D341Med (cell line): ENCODE measurements around the gene CAMK2B.
"Not testable (repeated sequence)": the region's sequence is repeated elsewhere in the genome, so short reads cannot be mapped to it uniquely, and the experiment has no call there.

Experiments
- DNase-seq: peaks from one replicate; pipeline ENCODE4 v3.0.0; 2012; ENCODE audit warnings: low spot score

Gene CAMK2B

DNA sequence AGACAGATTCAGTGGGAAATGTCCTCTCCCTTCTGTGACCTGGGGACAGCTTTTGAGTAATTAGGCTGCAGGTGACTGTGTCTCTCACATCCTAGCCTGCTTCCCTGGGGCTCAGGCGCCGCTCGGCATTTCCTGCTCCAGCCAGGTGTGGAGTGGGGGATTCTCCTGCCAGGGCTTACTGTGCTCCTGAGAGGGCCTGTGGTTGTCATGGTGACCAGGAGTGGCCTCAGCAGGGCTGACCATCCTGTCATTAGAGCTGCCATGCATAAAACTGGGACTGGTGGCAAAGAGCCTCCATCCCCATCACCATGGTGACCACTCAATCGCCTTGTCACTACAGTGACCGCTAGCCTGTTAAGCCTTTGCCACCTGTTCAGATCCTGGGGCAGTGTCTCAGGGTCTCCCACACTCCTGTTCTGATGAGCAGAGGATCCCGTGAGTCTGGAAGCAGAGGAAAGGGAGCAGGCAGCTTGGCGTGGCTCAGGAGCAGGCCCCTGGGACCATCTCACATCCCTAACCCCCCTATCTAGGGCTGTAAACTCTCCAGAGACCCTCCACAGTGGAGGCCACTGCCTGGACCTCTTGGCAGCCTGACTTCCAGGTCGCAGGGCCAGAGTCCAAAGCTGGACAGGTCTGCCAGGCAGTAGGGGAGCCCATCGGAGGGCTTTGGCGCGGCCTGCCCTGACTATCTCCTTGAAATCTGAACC, 136.0 kb downstream of the CAMK2B start, which contains the start of gene GCK:
Gene GCK (minus strand): TSS at position 154 of the 707 bp plus-strand sequence. CDS start 486 bp downstream, outside the sequence.
- no peak for DNase-seq

DNA sequence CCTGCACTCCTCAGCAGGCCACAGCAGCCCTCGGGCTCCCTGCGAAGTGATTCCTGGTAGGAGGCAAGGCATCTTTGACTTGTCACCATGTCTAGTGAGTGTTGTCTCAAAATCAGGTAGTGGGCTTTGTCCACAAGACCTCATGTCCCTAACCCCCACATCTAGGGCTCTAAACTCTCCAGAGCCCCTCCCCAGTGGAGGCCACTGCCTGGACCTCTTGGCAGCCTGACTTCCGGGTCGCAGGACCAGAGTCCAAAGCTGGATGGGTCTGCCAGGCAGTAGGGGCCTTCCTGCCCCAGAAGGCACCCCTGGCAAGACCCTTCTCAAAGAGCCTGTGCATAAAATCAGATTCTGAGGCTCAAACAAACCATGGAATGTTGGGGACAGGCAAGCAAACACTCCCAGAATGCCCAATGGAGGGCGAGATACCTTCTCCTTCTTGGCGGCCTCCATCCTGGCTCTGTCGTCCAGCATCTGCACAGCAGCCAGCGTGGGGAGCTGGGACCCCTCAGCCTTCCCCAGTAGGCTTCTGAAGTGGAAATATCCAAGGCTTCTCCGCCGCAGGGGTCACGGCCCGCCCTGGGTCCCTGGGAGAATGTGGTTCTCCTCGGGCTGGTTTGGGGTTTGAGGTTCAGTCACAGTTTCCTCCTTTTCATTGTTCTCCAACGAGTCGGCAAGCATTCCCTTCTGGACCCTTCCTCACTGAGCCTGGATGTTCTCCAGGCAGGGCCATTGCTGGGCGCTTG, 136.7 kb downstream of the CAMK2B start:
- no peak for DNase-seq

DNA sequence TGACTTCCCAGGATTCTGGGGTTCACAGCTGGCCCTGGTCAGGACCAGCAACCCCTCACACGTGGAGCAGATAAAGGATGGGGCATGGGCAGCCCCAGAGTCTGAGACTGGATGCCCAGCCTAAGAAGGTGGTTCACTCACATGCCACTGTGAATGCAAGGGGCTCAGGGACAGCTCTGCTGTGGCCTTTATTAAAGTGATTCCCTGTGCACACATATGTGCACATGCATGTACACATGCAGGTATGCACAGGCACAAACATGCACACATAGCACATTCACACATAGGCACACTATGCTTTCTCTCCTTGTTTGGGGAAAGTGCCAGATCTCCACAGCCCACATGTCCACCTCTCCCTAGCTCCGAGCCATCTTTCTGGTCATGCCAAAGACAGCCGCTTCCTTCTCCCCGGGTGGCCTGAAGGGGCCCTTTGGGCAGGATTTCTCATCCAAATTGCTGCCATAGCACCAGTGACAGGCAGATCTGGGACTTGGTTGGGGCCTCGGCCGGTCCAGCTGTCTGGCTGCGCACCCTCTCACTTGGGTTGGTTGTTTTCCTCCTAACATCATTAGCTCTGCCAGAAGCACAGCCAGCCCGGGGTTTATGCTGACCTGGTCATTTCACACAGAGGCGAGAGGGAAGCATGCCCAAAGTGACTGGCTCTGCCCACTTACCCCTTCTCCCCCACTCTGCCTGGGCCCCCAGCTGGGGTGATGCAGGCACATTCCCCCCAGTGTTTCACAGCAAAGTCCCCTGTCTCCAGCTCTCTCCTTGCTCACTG, 137.6 kb downstream of the CAMK2B start:
- DNase-seq = no peak

DNA sequence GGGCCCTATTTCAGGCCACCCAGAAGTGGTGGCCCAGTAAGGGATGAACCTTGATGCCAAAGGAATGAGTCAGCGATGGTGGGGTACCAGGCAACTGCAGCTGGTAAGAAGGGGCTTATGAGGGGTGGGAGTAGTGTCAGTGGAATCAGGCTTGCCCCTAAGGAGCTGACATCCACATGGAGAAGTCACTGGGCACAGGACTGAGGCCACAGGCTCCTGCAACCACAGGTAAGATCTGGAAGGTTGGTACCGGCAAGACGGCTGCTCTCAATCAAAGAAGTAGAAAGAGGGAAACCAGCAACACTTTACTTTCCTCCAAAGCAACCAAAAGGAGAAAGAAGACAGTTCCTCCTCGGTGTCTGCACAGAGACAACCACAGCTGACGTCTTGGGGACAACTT, 138.7 kb downstream of the CAMK2B start:
- DNase-seq = no peak

DNA sequence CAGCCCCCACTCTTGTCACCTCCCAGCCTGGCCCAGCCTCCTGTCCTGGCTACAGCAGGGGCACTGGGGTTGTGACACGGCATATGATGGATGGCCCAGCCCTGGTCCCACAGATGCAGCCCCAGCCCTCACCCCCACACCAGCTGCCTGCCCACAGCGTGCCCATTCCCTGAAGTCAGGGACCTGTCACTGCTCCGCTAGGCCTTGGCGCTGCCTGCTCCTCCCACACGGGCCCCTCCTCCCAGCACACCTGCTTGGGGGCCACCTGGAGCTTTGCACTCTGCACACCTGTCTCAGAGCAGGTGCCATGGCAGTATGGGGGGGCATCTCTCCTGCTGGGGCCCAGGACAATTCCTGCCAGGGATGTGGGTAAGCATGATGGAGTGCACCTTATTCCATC, 139.7 kb downstream of the CAMK2B start:
- no peak for DNase-seq

DNA sequence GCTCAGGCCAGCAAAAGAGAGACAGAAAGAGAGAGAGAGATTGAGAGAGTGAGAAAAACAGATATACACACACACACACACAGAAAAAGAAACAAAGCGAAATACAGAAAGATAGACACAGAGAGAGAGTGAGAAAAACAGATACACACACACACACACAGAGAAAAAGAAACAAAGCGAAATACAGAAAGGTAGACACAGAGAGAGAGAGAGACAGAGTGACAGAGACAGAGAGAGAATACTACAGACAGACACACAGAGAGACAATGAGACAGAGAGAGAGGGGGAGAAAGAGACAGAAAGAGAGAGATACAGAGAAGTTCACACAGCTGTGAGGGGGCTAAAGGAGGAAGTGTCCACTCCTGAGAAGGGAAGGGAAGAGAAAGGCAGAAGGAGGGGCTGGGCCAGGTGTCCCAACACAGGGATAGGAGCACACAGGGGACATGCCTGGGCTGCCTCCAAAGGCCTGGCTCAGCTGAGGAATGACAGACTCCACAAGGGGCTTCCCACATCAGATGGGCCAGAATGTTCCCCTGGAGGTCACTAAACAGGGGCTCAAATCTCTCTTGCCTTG, 140.4 kb downstream of the CAMK2B start:
- no peak for DNase-seq

DNA sequence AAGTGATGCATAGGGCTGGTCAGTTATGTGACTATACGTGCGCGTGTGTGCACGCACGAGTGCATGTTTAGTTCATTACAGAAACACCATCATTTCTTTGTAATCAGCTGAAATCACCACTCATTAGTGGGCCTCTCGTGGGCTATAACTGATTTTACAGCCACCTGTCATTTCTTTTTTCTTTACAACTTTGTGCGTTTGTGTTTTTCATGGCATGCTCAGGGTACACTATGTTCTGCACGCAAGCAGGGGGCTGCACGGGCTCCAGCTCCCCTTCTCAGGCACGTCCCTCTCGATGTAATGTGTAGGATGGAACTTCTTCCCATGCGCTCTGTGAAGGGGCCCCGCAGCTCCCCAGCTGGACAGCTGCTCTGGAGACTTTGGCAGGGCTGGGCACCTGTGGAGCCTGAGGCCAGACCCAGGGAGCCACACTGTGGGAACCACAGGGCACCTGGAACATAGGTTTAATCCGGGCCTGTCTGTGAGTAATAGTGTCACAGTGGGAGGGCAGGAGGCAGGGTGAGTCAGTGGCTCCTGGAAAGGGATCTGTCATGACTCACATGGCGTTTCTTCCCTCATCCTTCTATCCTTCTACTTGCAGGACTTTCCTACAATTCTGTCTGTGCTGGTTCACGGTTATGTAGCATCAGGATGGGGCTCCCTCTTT, 141.1 kb downstream of the CAMK2B start:
- no peak for DNase-seq

DNA sequence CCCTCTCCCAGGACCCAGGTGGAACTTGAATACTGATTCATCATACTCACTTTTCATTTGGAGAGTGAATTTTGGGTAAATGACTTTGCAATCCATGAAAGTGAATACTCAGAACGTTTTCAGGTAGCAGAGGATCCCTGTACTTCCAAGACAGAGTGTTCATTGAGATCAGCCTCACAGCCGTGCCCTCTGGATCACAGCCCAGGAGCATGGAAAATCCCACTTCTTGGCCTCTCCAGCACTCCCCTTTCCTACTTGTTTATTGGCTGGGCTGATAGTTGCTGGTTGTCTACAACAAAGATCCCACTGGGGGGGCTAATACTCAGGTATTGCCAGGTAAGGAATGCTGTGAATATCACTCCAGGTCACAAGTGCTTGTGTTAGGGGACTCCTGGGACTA, 142.0 kb downstream of the CAMK2B start:
- no peak for DNase-seq

DNA sequence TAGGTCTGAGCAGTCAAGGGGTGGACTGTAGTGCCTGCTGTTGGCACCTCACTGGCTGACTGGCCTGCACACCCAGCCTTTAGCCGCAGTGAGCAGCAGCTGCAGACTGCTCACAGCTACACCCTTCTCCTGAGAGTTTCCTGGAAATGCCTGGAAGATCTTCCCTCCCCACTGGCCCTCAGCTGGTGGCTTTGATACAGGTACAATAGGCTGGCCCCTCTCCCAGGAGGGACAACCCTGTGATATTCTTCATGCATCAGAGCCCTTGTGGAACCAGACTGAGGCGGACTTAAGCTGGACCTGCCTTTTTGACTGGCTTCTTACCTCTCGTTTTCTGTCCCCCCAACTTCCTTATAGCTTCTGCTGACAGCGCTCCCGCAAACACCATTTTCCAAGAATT, 142.6 kb downstream of the CAMK2B start:
- no peak for DNase-seq

DNA sequence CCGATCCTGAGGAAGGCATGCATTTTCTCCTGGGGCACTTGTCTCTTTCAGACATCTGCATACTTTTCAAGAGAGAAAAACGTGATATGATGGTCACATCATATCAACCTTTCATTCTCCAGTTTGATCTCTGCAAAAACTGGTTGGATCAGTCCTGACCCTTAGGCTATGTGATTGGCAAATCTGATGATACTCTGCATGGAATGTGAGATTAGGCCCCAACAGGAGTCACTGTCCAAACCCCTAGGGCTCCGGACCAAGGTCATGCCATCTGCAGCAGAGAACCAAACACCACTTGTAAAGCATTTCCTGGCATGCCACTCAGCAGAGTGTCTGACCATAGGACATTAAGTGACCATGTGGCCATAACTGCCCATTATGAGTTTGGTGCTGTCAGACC, 144.8 kb downstream of the CAMK2B start:
- no peak for DNase-seq

DNA sequence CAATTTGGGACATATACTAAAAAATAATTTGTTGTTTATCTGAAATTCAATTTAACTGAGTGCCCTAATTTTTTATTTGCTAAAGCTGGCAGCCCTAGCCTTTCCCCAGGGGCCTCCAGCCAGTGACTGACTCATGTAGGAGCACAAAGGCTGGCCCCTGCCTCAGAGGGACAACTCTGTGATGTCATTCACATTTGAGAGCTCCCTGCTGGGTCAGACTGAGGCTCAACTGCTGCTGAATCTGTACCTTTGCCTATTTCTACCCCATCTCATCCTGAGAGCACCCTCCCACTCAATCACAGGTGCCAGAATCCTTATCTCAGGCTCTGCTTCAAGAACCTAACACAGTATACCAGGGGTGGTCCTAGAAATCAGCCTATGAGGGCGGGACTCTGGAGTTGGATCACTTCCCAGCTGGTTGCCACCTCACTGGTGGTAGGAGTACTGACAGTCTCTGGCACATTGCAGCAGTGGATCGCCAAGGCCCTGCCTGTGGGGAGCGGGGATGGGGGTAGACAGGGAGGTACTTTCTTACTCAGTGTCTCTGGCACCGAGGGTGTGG, 147.7 kb downstream of the CAMK2B start:
- no peak for DNase-seq

DNA sequence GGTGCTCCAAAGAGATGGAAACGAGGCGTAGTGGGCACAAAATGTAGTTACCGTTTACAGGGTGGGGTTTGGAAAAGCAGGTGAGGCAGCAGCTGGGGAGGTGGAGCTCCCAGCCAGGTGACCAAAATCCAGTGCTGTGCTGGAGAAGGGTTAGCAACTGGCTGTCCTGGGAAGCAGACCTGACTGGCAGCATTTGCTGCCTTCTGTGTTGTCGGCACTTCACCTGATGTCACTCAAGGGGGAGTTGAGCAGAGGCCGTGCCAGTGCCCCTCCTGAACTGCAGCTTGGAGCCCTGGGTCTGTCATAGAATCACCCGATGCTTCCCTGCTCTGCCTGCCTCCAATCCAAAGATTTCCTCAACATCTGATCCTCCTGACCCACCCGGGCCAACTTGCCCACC, 148.9 kb downstream of the CAMK2B start:
- DNase-seq = no peak

DNA sequence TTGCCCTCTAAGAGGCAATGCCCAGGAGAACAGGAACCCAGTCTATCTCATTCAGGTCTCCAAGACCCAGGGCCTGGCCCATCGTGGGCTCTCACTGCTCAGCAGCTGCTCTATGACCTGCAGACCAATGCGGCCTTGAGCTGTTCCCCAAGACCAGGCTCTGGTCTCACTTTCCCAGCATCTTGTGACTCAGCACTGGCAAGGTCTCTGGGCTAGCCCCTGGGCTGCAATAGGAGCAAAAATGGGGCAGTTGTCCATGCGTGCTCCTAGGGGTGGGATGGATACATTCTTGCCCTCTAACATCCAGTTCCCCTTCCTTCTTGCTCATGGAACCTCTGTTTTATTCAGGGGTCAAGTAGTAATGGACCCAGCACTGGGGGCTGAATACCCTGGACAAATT, 149.7 kb downstream of the CAMK2B start:
- DNase-seq = no peak

DNA sequence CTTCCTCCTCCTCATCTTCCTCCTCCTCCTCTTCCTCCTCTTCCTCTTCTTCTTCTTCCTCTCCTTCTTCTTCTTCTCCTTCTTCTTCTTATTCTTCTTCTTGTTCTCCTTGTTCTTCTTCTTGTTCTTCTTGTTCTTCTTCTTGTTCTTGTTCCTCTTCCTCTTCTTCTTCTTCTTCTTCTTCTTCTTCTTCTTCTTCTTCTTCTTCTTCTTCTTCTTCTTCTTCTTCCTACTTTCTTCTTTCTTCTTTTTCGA, 150.8 kb downstream of the CAMK2B start:
- DNase-seq = not testable (repeated sequence)

DNA sequence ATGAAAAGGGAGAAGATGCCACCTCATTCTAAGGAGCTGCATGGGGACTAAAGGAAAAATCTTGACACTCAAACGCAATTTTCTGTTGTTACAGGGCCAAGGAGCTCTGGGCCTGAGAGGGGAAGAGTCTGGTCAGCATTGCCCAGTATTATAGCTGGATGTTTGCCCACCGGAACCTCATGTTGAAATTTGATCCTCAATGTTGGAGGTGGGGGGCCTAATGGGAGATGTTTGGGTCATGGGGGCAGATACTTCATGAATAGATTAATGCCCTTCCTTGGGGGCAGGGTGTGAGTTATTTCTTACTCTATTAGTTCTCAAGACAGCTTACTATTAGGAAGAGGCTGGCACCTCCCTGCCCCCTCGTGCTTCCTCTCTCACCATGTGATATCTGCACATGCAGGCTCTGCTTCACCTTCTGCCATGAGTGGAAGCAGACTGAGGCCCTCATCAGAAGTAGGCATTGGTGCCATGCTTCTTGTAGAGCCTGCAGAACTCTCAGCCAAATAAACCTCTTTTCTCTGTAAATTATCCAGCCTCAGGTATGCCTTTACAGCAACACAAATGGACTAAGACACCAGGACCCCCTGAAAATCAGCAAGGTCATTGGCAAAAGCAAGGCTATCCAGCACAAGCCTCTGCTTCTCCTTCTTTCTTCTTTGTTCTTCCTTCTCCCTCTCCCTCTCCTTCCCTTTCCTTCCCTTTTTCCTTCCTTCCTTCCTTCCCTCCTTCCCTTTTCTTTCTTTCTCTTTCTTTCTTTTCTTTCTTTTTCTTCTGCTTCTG, 151.3 kb downstream of the CAMK2B start:
- DNase-seq = no peak

DNA sequence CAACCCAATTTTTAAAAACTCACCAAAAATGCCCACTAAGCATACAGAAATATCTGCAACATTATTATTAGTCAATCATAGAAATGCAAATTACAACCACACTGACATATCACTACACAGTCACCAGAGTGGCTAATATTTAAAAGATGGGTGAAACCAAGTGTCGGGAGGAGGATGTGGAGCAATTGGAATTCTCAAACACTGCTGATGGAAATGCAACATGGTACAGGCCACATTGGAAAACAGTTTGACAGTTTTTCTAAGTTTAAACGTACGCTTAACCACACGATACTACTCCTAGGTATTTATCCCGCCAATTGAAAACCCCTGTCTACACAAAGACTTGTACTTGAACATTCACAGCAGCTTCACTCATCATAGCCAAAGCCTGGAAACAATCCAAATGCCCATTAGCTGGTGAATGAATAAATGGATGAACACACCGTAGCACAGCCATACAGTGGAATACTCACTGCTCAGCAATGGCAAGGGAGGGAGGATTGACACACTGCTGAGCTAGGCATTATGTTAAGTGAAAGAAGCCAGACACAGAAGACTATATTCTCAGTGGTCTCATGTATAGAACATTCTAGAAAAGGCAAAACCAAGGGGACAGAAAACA, 152.5 kb downstream of the CAMK2B start:
- DNase-seq = no peak

DNA sequence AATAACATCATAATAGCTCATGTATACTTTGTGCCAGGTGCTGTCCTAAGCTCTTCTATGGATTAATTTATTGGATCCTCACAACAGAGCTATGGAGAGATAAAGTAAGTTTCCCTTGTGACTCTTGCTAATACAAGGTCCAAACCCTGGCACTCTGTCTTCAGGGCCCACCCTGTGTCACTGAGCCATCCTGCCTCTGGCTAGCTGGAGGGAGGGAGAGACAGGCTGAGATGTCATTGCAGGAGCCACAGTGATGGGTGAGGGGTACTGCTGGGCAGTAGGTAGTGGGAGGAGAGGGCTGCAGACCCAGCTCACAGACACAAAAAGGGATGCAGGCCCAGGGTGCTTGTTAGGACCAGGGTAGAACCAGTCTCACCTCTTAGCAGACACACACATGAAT, 153.0 kb downstream of the CAMK2B start:
- no peak for DNase-seq

DNA sequence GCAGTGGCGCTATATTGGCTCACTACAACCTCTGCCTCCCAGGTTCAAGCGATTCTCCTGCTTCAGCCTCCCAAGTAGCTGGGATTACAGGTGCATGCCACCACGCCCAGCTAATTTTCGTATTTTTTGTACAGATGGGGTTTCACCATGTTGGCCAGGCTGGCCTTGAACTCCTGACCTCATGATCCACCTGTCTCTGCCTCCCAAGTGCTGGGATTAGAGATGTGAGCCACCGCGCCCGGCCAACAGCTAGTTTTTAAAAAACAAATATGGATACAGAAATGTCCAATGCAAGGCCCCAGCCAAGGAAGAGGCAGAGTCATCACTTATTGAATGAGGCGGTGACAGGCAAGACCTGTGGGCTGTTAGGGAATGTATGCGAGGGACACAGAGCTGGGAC, 153.5 kb downstream of the CAMK2B start:
- DNase-seq = not testable (repeated sequence)

DNA sequence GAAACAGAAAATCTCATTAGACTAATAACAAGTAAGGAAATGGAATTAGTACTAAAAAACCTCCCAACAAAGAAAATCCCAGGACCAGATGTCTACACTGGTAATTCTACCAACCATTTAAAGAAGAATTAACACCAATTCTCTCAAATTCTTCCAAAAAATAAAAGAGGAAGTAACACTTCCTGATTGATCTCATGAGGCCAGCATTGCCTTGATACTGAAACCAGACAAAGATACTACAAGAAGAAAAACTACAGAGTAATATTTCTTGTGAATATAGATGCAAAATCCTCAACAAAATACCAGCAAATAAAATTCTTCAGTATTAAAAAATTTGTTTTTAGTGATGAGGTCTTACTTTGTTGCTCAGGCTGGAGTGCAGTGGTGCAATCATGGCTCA, 157.5 kb downstream of the CAMK2B start:
- DNase-seq = no peak
